IPS-20b (cell line): ENCODE results near the gene HSPBP1.
A peak's percentile ranks its signal among the peaks of the same experiment; 100 is the strongest.
"Not testable (repeated sequence)": the region's sequence is repeated elsewhere in the genome, so short reads cannot be mapped to it uniquely, and the experiment has no call there.

Experiments
- H3K27ac ChIP-seq: one replicate; pipeline ENCODE4 v1.5.1; 2013; ENCODE audit warnings: low read length
- H3K27me3 ChIP-seq: 2 replicates; pipeline ENCODE4 v1.6.1; 2013; ENCODE audit warnings: mild to moderate bottlenecking, low read length, inconsistent platforms; ENCODE audit not compliant: insufficient read depth
- H3K36me3 ChIP-seq: 2 replicates; pipeline ENCODE4 v1.6.1; 2013; ENCODE audit warnings: low read depth, mild to moderate bottlenecking, inconsistent platforms, low read length, moderate library complexity; ENCODE audit not compliant: insufficient read depth
- H3K4me1 ChIP-seq: 2 replicates; pipeline ENCODE4 v1.6.1; 2013; ENCODE audit warnings: mild to moderate bottlenecking, control low read depth, inconsistent platforms, low read length, moderate library complexity; ENCODE audit not compliant: insufficient read depth
- H3K4me3 ChIP-seq: 2 replicates; pipeline ENCODE4 v1.5.1; 2013; ENCODE audit warnings: mild to moderate bottlenecking, low read length, inconsistent platforms
- H3K9ac ChIP-seq: 2 replicates; pipeline ENCODE4 v1.6.1; 2013; ENCODE audit warnings: low read depth, mild to moderate bottlenecking, inconsistent platforms, low read length, moderate library complexity
- H3K9me3 ChIP-seq: 2 replicates; pipeline ENCODE4 v1.6.1; 2013; ENCODE audit warnings: mild to moderate bottlenecking, low read depth, low read length, inconsistent platforms; ENCODE audit not compliant: insufficient read depth

Gene HSPBP1, protein sequence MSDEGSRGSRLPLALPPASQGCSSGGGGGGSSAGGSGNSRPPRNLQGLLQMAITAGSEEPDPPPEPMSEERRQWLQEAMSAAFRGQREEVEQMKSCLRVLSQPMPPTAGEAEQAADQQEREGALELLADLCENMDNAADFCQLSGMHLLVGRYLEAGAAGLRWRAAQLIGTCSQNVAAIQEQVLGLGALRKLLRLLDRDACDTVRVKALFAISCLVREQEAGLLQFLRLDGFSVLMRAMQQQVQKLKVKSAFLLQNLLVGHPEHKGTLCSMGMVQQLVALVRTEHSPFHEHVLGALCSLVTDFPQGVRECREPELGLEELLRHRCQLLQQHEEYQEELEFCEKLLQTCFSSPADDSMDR

DNA sequence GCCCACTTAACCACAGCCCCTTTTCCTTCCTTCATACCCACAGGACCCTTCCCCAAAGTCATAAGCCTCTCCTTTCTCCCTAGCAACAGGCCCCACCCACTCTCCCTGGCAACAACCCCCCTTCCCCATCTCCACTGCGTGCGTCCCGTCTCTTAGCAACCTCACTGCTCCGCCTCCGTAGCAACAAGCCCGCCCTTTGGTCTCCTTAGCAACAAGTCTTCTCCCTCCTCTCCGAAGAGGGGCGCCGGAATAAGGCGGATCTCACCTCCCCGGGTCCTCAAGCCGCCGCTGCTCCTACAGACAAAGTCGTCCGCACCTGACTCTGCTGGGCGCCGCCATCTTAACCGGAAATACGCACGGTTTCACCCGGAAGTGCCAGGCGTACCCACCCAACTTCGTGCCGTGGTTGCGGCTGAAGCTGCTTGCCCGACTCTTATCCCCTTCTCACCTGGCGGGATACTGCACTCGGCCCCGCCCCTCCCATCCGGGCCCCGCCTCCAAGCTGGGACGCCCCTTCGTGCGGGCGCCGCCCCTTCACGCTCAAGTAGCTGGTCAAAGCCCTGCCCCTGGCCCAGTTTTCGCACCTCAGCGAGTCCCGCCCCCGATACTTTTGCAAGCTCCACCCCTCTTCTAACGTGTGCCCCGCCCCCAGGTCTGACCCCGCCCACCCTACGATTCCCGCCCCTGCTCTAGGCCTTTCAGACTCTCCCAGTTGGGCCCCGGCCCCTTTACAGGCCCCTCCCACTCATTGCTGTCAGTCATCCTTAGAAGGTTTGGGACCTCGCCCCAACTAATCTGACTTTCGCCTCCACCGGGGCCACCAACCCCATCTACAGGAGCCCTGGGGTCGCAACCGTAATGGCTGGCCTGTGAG is at the start of gene HSPBP1:
HSPBP1 (minus strand) TSS at position 341 of the 874 bp plus-strand sequence. CDS start 502 bp downstream, outside the sequence.
- Histone ChIP-seq H3K4me3 (peak within 1 kb of the TSS; percentile 90), H3K4me1 (peaks cover 5% of the 10 kb centered on the region; the same call in 1 of the 2 replicates), H3K27me3 (no peaks in the 10 kb centered on the region), H3K9ac (peak within 1 kb of the TSS; percentile 68), H3K27ac (peak within 1 kb of the TSS; percentile 62), H3K36me3 (peaks cover 10% of the 10 kb centered on the region; the same call in 1 of the 2 replicates), H3K9me3 (no peaks in the 10 kb centered on the region)

DNA sequence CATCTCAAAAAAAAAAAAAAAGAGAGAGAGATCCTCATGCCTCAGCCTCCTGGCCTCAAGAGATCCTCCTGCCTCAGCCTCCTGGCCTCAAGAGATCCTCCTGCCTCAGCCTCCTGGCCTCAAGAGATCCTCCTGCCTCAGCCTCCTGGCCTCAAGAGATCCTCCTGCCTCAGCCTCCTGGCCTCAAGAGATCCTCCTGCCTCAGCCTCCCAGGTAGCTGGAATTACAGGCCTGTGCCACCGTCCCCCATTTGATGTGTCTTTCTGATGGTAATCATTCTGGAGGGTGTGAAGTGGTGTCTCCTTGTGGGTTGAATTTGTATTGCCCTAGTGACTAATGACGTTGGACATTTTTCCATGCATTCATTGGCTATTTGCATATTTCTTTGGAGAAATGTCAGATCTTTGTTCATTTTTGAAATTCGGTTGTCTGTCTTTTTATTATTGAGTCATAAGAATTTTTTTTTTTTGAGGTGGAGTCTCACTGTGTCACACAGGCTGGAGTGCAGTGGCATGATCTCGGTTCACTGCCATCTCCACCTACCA is 48.9 kb upstream of the HSPBP1 start:
- not testable (repeated sequence) for H3K4me3 ChIP-seq, H3K27ac ChIP-seq, H3K36me3 ChIP-seq, H3K4me1 ChIP-seq, H3K27me3 ChIP-seq, H3K9ac ChIP-seq, H3K9me3 ChIP-seq

DNA sequence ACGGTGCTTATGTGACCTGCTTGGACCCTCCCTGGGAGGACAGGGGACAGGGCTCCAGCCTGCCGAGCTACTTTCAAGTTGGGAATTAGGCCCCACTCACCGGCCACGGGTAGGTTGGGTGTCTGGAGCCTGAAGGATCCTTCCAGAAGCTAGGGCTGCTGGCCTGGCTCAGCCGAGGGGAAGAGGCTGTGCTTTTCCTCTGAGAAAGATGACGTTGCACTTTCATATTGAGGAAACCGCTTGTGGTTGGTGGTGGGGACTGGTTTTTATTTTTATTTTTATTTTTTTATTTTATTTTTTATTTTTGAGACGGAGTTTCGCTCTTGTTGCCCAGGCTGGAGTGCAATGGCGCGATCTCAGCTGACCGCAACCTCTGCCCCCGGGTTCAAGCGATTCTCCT is 45.3 kb upstream of the HSPBP1 start, which contains the start of gene TMEM150B:
TMEM150B (minus strand) TSS at position 170 of the 400 bp plus-strand sequence. CDS start 4,305 bp downstream, outside the sequence.
- Histone ChIP-seq H3K9ac (no peak within 1 kb of the TSS), H3K27me3 (no peaks in the 10 kb centered on the region), H3K4me3 (no peak within 1 kb of the TSS), H3K4me1 (no peaks in the 10 kb centered on the region), H3K27ac (no peak within 1 kb of the TSS), H3K9me3 (no peaks in the 10 kb centered on the region), H3K36me3 (no peaks in the 10 kb centered on the region)

DNA sequence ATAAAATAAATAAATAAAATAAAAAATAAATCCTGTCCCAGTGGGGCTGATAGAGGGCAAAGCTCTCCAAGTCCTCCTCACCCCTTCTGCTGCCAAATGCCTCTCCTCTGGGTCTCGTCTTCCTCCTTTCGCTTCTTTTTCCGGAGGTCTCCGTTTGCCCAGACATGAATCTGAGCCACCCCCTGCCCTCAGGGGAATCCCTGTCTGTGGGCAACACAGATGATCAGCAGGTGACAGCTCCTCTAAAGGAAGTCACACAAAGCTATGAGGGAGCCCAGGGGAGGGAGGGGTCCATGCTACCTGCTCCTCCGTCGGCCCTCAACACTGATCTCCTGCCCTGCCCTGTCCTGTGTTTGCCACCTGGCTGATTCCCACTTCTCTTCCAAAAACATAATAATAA is 44.8 kb upstream of the HSPBP1 start:
- Histone ChIP-seq H3K27ac (no peak overlapping the region), H3K4me1 (no peaks in the 10 kb centered on the region), H3K36me3 (no peaks in the 10 kb centered on the region)

DNA sequence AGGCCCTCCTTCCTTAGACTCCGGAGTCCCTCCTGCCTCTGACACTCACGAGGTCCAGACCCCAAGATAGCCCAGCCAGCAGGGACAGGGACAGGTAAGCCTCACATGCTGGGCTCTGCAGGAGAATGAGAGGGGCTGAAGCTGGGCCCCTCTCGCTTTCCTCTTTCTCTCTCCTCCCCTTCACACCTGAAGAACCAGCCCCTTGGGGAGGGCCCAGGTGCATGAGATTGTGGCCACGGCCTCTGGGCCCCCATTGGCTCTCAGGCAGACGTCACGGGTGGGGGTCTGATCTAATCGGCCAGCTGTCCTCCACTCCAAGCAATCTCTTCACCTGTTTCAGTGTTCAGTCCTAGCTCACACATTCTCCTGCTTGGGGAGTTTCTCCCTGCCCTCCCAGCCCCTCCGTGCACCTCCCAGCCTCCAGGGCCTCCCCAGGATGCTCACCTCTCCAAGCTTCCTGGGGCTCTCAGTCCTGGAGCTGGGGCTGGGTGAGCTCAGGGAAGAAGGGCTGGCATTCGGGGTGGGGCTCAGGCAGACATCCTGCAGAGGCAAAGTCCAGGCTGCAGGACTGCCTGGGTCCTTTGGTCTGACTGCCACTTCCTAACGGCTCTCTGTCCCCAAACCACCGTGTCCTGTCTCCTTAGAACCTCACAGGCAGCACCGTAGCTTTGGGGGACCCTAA is 42.4 kb upstream of the HSPBP1 start:
- Histone ChIP-seq H3K4me3 (no peak overlapping the region), H3K4me1 (no peaks in the 10 kb centered on the region), H3K9me3 (no peaks in the 10 kb centered on the region), H3K36me3 (no peaks in the 10 kb centered on the region), H3K27me3 (no peaks in the 10 kb centered on the region), H3K27ac (no peak overlapping the region), H3K9ac (no peak overlapping the region)

More for the DNA sequence above, 44.8 kb upstream of the HSPBP1 start:
- Histone ChIP-seq H3K9me3 (no peaks in the 10 kb centered on the region), H3K27me3 (no peaks in the 10 kb centered on the region), H3K4me3 (no peak overlapping the region), H3K9ac (no peak overlapping the region)

DNA sequence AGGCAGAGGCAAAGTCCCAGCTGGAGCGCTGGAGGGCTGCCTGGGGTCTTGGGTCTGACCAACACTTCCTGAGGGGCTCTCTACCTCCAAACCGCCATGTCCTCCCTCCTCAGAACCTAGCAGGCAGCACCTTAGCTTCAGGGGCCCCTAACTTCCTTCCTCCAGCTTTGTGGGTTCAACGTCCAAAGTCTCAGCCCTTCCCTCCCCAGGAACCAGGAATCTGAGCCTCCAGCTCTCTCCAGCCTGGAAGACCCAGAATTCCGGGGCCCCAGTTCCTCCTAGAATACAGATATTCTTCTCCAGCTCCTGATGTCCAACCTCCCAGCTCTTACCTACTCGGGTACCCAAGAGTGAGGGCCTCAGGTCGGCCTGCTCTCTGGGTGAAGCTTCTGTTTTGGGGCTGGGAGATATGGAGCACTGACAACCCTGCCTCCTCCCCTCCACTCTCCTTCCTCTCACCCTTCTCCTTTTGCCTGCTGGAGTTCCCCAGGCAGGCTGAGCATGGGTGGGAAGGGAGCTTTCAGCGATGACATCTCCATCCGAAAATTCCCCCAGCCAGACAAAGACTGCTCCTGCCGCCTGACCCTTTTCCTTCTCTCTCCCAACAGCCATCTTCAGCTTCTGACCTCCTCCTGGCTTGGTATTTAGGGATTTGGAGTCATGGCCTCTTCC is 41.7 kb upstream of the HSPBP1 start:
- no peak overlapping the region for H3K4me3 ChIP-seq
- no peaks in the 10 kb centered on the region for H3K4me1 ChIP-seq

DNA sequence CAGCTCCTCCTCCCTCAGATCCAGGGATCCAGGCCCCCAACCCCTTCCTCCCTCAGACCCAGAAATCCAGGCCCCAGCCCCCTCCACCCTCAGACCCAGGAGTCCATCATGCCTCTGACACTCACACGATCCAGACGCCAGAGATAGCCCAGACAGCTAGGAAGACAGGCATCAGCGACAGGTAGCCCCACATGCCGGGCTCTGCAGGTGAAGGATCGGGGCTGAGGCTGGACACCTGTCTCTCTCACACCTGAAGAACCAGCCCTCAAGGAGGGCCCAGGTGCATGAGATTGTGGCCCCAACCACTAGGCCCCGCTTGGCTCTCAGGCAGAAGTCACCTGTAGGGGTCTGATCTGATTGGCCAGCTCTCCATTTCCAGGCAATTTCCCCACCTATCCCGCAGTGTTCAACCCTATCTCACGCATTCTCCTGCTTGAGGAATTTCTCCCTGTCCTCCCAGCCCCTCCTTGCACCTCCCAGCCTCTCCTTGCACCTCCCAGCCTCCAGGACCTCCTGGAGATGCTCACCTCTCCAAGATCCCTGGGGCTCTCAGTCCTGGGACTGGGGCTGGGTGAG is 41.0 kb upstream of the HSPBP1 start:
- no peaks in the 10 kb centered on the region for H3K27me3 ChIP-seq
- no peaks in the 10 kb centered on the region for H3K36me3 ChIP-seq
- no peak overlapping the region for H3K4me3 ChIP-seq
- H3K4me1 ChIP-seq, result no peaks in the 10 kb centered on the region
- no peaks in the 10 kb centered on the region for H3K9me3 ChIP-seq
- H3K27ac ChIP-seq, result no peak overlapping the region
- no peak overlapping the region for H3K9ac ChIP-seq

More for the DNA sequence above, 41.7 kb upstream of the HSPBP1 start:
- H3K27me3 ChIP-seq, result no peaks in the 10 kb centered on the region
- H3K27ac ChIP-seq, result no peak overlapping the region
- H3K9me3 ChIP-seq, result no peaks in the 10 kb centered on the region
- no peak overlapping the region for H3K9ac ChIP-seq
- no peaks in the 10 kb centered on the region for H3K36me3 ChIP-seq

DNA sequence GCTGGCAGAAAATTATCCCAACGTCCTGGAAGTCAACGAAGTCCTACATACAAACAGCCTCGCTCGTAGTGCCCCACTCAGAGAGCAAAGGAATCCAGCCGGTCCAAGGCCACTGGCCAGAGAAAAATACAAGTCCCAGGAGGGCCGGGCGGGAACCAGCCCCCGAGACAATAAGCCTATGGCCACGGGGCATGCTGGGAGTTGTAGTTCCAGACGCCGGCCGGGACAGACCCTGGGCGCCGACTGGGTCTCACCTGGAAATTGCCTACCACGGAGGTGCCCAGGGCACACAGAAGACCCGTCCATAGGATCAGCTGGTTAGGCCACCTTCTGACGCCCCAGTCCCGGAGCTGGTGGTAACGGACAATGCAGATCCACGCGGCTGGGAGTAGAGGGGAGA is 39.9 kb upstream of the HSPBP1 start:
- H3K4me1 ChIP-seq, result no peaks in the 10 kb centered on the region
- H3K4me3 ChIP-seq, result peak overlapping the region; percentile 63
- no peaks in the 10 kb centered on the region for H3K9me3 ChIP-seq
- H3K36me3 ChIP-seq, result no peaks in the 10 kb centered on the region
- H3K27me3 ChIP-seq, result no peaks in the 10 kb centered on the region
- no peak overlapping the region for H3K27ac ChIP-seq
- H3K9ac ChIP-seq, result peak overlapping the region; percentile 63; the same call in 1 of the 2 replicates

DNA sequence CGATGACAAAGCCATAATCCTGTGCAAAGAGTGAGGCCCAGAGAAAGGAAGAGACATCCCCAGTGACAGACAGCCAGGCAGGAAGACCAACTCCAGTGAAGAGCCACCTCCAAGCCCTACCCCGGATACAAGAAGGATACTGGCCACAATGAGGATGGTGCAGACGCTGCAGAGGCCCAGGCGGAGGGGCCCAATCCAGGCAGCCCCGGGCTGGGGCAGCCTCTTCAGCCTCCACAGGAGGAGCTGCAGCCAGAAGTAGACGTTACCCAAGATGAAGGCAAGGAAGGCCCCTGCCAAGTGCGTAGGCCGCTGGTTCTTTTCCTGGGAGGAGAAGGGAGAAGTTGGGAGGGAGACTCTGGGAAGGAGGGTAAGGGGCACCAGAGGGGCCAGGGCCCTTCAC is 36.7 kb upstream of the HSPBP1 start:
- Histone ChIP-seq H3K9ac (no peak overlapping the region), H3K4me3 (no peak overlapping the region), H3K9me3 (no peaks in the 10 kb centered on the region), H3K27ac (no peak overlapping the region), H3K4me1 (no peaks in the 10 kb centered on the region), H3K27me3 (no peaks in the 10 kb centered on the region), H3K36me3 (no peaks in the 10 kb centered on the region)

DNA sequence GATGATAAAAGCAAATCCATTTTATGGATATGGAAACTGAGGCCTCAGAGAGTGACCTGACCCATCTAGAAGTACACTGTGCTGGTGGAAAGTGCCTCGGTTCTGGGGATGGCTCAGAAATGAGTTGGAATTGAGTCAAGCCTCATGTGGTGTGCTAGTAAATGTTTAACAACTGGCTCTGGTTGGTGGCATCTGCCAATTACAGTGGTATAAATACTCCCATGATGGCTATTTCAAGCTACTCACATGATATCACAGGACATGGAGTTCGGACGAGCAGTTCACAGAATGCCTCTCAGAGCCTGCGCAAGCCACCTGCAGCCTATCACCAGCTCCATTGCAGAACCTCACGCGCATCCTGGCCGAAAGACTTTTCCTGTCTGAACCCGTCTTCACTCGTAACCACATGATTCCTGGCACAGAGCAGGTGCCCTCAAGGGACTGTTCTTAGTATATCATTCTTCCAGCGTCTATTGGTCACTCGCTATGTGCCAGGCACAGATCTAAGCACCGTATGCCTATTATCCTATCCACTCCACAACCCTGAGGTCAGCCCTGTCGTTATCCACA is 36.1 kb upstream of the HSPBP1 start:
- H3K27ac ChIP-seq, result no peak overlapping the region
- H3K4me1 ChIP-seq, result no peaks in the 10 kb centered on the region
- no peaks in the 10 kb centered on the region for H3K9me3 ChIP-seq
- no peak overlapping the region for H3K4me3 ChIP-seq
- H3K27me3 ChIP-seq, result no peaks in the 10 kb centered on the region
- H3K9ac ChIP-seq, result no peak overlapping the region
- no peaks in the 10 kb centered on the region for H3K36me3 ChIP-seq
